GM21825 (cell line): ENCODE data around the gene ZFAND6.

ENCODE experiments used
- ATAC-seq: cut with Tn5 transposase; IDR thresholded peaks from one replicate; pipeline ENCODE4 v1.9.1; 2021; ENCODE audit warnings: mild to moderate bottlenecking, moderate library complexity; ENCODE audit not compliant: unreplicated experiment

The ZFAND6 gene

DNA sequence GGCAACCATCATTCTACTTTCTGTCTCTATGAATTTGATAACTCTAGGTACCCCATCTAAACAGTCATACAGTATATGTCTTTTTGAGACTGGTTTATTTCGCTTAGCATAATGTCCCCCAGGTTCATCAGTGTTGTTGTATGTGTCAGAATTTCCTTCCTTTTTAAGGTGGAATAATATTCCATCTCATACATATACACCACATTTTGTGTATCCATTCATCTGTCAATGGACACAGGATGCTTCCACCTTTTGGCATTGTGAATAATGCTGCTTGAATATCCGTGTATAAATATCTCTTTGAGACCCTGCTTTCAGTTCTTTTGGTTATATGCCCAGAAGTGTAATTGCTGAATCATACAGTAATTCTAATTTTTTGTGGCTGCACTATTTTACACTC is 10.4 kb upstream of the ZFAND6 start:
- ATAC-seq, result no peak

- no peak for ATAC-seq
These were observed 6.7 kb upstream of the ZFAND6 start for GRCh38 chr15:80052597-80053304.

GRCh38 chr15:80055933-80056332 is 3.5 kb upstream of the ZFAND6 start:
- no peak for ATAC-seq

GRCh38 chr15:80058044-80058443 is 1.4 kb upstream of the ZFAND6 start:
- no peak for ATAC-seq

GRCh38 chr15:80059786-80060355 is 395 bp downstream of the ZFAND6 start:
- ATAC-seq, result peak; percentile 49

DNA sequence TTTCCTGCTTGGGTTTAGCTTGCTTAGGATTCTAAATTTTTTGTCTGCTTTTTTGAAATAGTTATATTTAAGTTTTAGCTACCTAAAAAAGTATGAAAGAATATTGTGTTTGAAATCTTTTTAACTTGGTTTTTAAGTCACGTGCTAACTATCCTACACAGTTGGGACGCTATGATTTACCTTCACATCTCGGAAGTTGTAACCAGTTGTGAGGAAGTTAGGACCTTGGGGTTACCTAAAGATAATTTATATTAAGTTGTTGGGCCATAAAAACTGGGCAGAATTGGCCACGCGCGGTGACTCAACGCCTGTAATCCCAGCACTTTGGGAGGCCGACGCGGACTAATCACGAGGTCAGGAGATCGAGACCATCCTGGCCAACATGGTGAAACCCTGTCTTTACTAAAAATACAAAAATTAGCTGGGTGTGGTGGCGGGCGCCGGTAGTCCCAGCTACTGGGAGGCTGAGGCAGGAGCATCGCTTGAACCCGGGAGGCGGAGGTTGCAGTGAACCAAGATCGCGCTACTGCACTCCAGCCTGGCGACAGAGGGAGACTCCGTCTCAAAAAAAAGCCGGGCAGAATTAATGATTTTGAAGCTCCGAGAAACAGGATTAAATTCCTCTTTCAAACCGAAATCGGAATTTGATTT is 1.0 kb downstream of the ZFAND6 start:
- ATAC-seq, result no peak

DNA sequence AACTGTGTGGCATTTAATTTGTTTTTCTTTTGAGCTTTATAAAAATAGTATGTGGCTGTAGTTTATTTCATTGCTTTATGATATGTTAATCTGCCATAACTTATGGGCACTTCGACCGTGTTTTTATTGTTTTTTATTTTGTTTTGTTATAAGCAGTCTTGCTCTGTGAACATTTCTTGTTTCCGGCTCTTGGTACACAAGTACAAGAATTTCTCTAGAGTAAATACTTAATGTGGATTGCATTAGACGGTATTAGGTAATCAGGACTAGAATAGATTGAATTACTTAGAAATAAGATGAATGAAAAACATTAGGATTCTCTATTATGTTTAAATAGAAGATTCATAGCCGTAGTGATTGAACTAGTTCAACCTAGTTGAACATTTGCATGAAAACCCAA is 2.1 kb downstream of the ZFAND6 start:
- no peak for ATAC-seq

DNA sequence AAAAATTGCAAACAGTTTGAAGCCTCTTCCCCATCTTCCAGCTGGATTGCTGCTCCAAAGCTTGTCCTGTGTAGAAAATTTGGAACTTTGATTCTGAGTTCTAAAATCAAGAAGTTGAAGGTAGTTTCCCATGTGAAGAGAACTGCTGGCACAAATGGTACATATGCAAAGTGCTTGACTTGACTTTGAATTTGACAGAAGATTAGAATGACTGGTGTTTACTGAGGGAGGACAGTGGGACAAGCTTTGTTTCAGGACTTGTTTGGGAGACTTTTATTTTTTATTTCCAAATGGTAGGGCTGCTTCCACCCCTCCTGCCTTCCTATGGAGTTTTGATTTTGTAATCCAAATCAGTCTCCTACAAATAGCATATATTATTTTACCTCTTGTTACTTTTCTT is 7.4 kb downstream of the ZFAND6 start:
- ATAC-seq, result no peak

GRCh38 chr15:80068578-80068977 is 9.1 kb downstream of the ZFAND6 start:
- no peak for ATAC-seq

DNA sequence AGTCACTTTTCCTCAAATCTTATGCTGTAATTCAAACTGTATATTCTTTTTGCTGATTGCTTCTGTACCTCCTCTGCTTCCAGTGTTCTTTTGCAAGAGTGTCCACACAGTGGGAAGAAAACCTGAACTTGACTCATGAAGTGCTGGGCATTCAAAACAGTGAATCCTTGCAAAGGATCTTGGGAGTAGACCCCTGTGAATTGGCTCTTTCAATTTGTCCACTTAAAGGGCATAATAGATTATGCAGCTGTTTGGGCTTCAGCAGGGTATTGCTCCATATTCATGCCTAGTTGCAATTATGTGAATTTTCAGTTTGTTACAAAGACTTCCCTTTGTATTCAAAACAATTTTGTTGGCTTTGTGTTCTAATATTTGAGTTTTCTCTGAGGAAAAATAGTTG is 11.4 kb downstream of the ZFAND6 start:
- no peak for ATAC-seq

- no peak for ATAC-seq
These were observed 12.2 kb downstream of the ZFAND6 start for GRCh38 chr15:80071652-80072051.

GRCh38 chr15:80072285-80072994 is 13.0 kb downstream of the ZFAND6 start:
- peak; percentile 76 for ATAC-seq

DNA sequence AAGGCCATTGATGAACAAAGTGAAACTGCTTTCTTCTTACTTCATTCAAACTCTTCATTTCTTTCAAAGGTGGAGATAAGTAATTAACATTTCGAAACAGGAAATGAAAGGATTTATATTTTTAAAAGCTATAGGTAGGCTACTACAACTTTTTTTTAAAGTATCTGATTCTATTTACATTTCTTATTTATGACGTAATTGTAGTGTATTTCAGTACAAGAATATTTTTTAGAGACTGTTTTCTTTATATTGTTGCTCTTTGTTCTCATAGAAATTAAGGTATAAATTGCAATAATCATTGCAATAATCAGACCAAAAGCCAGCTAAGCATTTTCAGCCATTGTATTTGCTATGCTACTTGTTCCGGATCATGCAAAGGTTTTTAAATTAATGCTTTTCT is 13.7 kb downstream of the ZFAND6 start:
- no peak for ATAC-seq

- ATAC-seq, result no peak
These were observed 17.1 kb downstream of the ZFAND6 start for GRCh38 chr15:80076321-80077318.

DNA sequence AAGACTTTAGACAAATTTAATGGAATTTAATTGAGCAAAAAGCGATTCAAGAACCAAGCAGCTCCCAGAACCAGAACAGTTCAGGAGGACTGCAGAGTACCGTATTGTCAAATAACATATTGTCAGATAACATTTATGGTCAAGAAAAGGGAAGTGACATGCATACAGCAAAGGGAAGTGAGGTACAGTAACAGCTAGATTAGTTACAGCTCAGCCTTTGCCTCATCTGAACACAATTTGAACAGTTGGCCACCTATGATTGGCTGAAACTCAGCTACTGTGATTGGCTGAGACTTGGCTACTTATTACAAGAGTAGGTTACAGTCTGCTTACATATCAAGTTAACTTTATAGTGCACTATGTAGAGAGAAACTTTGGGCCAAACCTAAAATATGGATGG is 21.9 kb downstream of the ZFAND6 start:
- ATAC-seq, result no peak

DNA sequence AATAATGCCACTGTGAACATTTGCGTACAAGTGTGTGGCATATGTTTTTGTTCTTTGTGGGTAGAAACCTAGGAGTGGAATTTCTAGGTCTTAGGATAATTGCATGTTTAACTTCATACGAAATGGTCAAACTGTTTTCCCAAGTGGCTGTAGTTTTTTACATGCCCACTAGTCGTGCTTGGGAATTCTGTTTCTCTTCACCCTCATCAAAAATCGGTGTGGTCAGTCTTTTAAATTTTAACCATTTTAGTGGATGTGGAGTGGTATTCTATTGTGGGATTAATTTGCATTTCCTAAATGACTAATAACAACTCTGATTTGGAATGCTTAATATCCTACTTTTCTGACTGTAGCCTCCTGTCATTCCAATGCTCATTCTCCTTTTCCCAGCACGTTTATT is 27.6 kb downstream of the ZFAND6 start:
- no peak for ATAC-seq

- no peak for ATAC-seq
These were observed 30.6 kb downstream of the ZFAND6 start for GRCh38 chr15:80090041-80090440.

- no peak for ATAC-seq
These were observed 31.5 kb downstream of the ZFAND6 start for GRCh38 chr15:80090879-80091503.

GRCh38 chr15:80093854-80094418 is 34.5 kb downstream of the ZFAND6 start:
- ATAC-seq, result no peak

- no peak for ATAC-seq
These were observed 36.0 kb downstream of the ZFAND6 start for GRCh38 chr15:80095511-80095910.
